SU-DHL-6 (cell line): ENCODE data around the gene ITSN1.

Experiments
- H2AFZ ChIP-seq: fragments of 200-600 bp; sonication (generic); 2 replicates; pipeline ENCODE4 v1.6.1; 2014; ENCODE audit warnings: low read depth, mild to moderate bottlenecking, moderate library complexity, mixed read lengths, antibody characterized with exemption, low read length; ENCODE audit not compliant: severe bottlenecking
- H3F3A ChIP-seq: fragments of 200-600 bp; shearing (Covaris generic); 2 replicates; pipeline ENCODE4 v1.6.0; 2016; ENCODE audit warnings: antibody characterized with exemption, mild to moderate bottlenecking; ENCODE audit not compliant: insufficient read depth
- H3K27ac ChIP-seq: fragments of 200-600 bp; sonication (generic); 2 replicates; pipeline ENCODE4 v1.5.1; 2016; ENCODE audit warnings: low read depth, mild to moderate bottlenecking, low read length, moderate library complexity, mixed read lengths
- H3K27me3 ChIP-seq: fragments of 200-600 bp; sonication (generic), shearing (Covaris generic); 2 replicates; pipeline ENCODE4 v1.6.0; 2014; ENCODE audit warnings: mild to moderate bottlenecking, low read length
- H3K36me3 ChIP-seq: fragments of 200-600 bp; sonication (generic); 2 replicates; pipeline ENCODE4 v1.6.1; 2014; ENCODE audit warnings: mild to moderate bottlenecking, low read length, mixed read lengths
- H3K4me2 ChIP-seq: fragments of 300-600, 200-600 bp; shearing (Covaris generic), sonication (generic); 2 replicates; pipeline ENCODE4 v1.6.0; 2014; ENCODE audit warnings: low read length, low read depth, mild to moderate bottlenecking; ENCODE audit not compliant: poor library complexity, severe bottlenecking
- H3K4me3 ChIP-seq: fragments of 200-600 bp; sonication (generic); 2 replicates; pipeline ENCODE4 v1.5.1; 2014; ENCODE audit warnings: antibody characterized with exemption, low read length, mild to moderate bottlenecking, mixed read lengths; ENCODE audit not compliant: insufficient read depth, poor library complexity, severe bottlenecking
- H3K79me2 ChIP-seq: fragments of 200-600 bp; sonication (generic); 2 replicates; pipeline ENCODE4 v1.6.1; 2014; ENCODE audit warnings: mild to moderate bottlenecking, low read length, moderate library complexity; ENCODE audit not compliant: insufficient read depth
- H3K9ac ChIP-seq: fragments of 200-600 bp; sonication (generic); 2 replicates; pipeline ENCODE4 v1.7.0; 2014; ENCODE audit warnings: mild to moderate bottlenecking, low read length
- H3K9me2 ChIP-seq: fragments of 200-600 bp; sonication (generic); replicated peaks from 2 replicates; pipeline ENCODE4 v1.6.1; 2014; ENCODE audit warnings: low read length; ENCODE audit not compliant: insufficient read depth
- H3K9me3 ChIP-seq: fragments of 200-600 bp; sonication (generic); 2 replicates; pipeline ENCODE4 v1.6.1; 2014; ENCODE audit warnings: low read length, mixed read lengths; ENCODE audit not compliant: insufficient read depth
- H4K20me1 ChIP-seq: fragments of 200-600 bp; sonication (generic); 2 replicates; pipeline ENCODE4 v1.6.1; 2014; ENCODE audit warnings: low read depth, mild to moderate bottlenecking, antibody characterized with exemption, low read length, moderate library complexity, mixed read lengths
- CTCF ChIP-seq: fragments of 200-600 bp; sonication (generic); IDR thresholded peaks from one replicate; pipeline ENCODE4 v1.5.1; 2017; ENCODE audit warnings: antibody characterized with exemption, mild to moderate bottlenecking, low read length, moderate library complexity; ENCODE audit not compliant: insufficient read depth, poor library complexity, severe bottlenecking
- EZH2phosphoT487 ChIP-seq: fragments of 200-600 bp; sonication (generic), shearing (Covaris generic); conservative IDR thresholded peaks from 2 replicates; pipeline ENCODE4 v1.6.1; 2018; ENCODE audit warnings: mild to moderate bottlenecking, antibody characterized with exemption, low read length, moderate library complexity, mixed read lengths

ITSN1 gene

GRCh38 chr21:33824156-33824941 lies 182.0 kb downstream of the ITSN1 start:
- Histone ChIP-seq H2AFZ (no peak overlapping the region), H4K20me1 (no peaks in the 10 kb centered on the region), H3K9me2 (no peaks in the 10 kb centered on the region), H3K9ac (no peak overlapping the region), H3K79me2 (no peaks in the 10 kb centered on the region), H3F3A (no peaks in the 10 kb centered on the region), H3K36me3 (no peaks in the 10 kb centered on the region), H3K9me3 (no peaks in the 10 kb centered on the region), H3K4me3 (no peak overlapping the region), H3K27ac (no peak overlapping the region), H3K27me3 (no peaks in the 10 kb centered on the region), H3K4me2 (no peak overlapping the region)
- no peak for TF ChIP-seq CTCF
- TF ChIP-seq EZH2phosphoT487, result no peak

- H3K4me3 ChIP-seq, result no peak overlapping the region
- H3K9me3 ChIP-seq, result no peaks in the 10 kb centered on the region
- no peaks in the 10 kb centered on the region for H3F3A ChIP-seq
- TF ChIP-seq CTCF, result no peak
- no peak for TF ChIP-seq EZH2phosphoT487
- H4K20me1 ChIP-seq, result no peaks in the 10 kb centered on the region
- H2AFZ ChIP-seq, result no peak overlapping the region
- H3K9ac ChIP-seq, result no peak overlapping the region
- no peaks in the 10 kb centered on the region for H3K79me2 ChIP-seq
- H3K4me2 ChIP-seq, result no peak overlapping the region
- no peaks in the 10 kb centered on the region for H3K9me2 ChIP-seq
- no peaks in the 10 kb centered on the region for H3K36me3 ChIP-seq
- H3K27me3 ChIP-seq, result no peaks in the 10 kb centered on the region
- H3K27ac ChIP-seq, result no peak overlapping the region
Measured at GRCh38 chr21:33825419-33825818, 183.1 kb downstream of the ITSN1 start.

GRCh38 chr21:33825915-33826314 lies 183.6 kb downstream of the ITSN1 start:
- Histone ChIP-seq H3K9me2 (no peaks in the 10 kb centered on the region), H3K9me3 (no peaks in the 10 kb centered on the region), H3K4me2 (no peak overlapping the region), H3K79me2 (no peaks in the 10 kb centered on the region), H3K27ac (no peak overlapping the region), H3K9ac (no peak overlapping the region), H3K36me3 (no peaks in the 10 kb centered on the region), H3K27me3 (no peaks in the 10 kb centered on the region), H3K4me3 (no peak overlapping the region), H2AFZ (no peak overlapping the region), H3F3A (no peaks in the 10 kb centered on the region), H4K20me1 (no peaks in the 10 kb centered on the region)
- TF ChIP-seq EZH2phosphoT487 (no peak), CTCF (no peak)
